Activated naive CD4-positive, alpha-beta T cell treated with anti-CD3 and anti-CD28 coated beads for 36 hours (primary cell): Measurements from ENCODE around the gene TMEM109. TPM values are rescaled to one million over a fixed set of nuclear protein-coding genes. Genes with fewer than 3 reads are reported as not detected.

Source experiments
- CTCF ChIA-PET: fragments of 350-600 bp; sonication (Branson Sonifier 250); formaldehyde crosslinking; loops from one replicate; lab custom pipeline; 2021; ENCODE audit warnings: antibody characterized with exemption; lab: Charles Lee
- DNase-seq: peaks from one replicate; pipeline ENCODE4 v3.0.0-alpha.2; 2020
- H3K27ac Mint-ChIP-seq: one replicate; pipeline ENCODE4 v1.8.0; 2021; ENCODE audit warnings: mild to moderate bottlenecking, mixed read lengths
- H3K27me3 Mint-ChIP-seq: one replicate; pipeline ENCODE4 v1.8.0; 2021; ENCODE audit warnings: low read depth, mixed read lengths
- H3K36me3 Mint-ChIP-seq: one replicate; pipeline ENCODE4 v1.8.0; 2021; ENCODE audit warnings: low read depth, mixed read lengths
- H3K4me1 Mint-ChIP-seq: one replicate; pipeline ENCODE4 v1.8.0; 2021; ENCODE audit warnings: low read depth, mixed read lengths
- H3K4me3 Mint-ChIP-seq: one replicate; pipeline ENCODE4 v1.8.0; 2021; ENCODE audit warnings: mild to moderate bottlenecking, moderate library complexity, mixed read lengths
- H3K9me3 Mint-ChIP-seq: one replicate; pipeline ENCODE4 v1.8.0; 2021; ENCODE audit warnings: mixed read lengths
- intact Hi-C: fragments of 100-400 bp; cut with micrococcal nuclease; formaldehyde crosslinking; loops from one replicate; pipeline ENCODE4 v1.15.1; 2023
- total RNA-seq, 2 experiments: library from RNA; stranded (reverse); gene quantifications; one replicate each; pipeline ENCODE4 v1.2.3, GENCODE V29; 2021

The TMEM109 gene
- total RNA-seq, 2 experiments from 2014 or later = 94.0 to 103 TPM

DNA sequence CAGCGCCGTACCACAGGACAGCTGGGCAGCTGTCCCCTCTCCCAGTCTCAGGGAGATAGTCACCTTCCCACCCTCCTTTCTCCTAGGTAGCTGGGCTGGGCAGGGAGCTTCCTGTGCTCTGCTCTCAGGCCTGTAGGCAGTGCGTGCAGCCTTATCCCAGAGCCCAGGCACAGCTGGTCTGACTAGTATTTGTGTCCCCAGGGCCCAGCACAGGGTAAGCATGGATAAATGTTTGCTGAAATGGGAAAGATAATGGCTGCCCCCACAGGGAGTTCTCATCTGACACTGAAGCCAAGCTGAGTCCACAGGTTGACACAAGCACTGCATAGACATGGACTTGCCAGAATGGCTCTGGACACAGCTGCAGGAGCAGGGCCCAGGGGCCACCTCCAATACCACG lies 28.3 kb downstream of the TMEM109 start:
- H3K27ac Mint-ChIP-seq = no peak overlapping the region
- H3K36me3 Mint-ChIP-seq = peaks cover 3% of the 10 kb centered on the region
- no peak for DNase-seq
- H3K9me3 Mint-ChIP-seq = no peaks in the 10 kb centered on the region
- intact Hi-C loops = no loop called here
- no peak overlapping the region for H3K4me3 Mint-ChIP-seq
- H3K27me3 Mint-ChIP-seq = no peaks in the 10 kb centered on the region
- H3K4me1 Mint-ChIP-seq = peaks cover 5% of the 10 kb centered on the region
- CTCF ChIA-PET = interaction anchor here (3.8 kb wide), 1 partner anchor 27 kb away, joined by 18 read pairs; no protein-coding TSS in a partner anchor

DNA sequence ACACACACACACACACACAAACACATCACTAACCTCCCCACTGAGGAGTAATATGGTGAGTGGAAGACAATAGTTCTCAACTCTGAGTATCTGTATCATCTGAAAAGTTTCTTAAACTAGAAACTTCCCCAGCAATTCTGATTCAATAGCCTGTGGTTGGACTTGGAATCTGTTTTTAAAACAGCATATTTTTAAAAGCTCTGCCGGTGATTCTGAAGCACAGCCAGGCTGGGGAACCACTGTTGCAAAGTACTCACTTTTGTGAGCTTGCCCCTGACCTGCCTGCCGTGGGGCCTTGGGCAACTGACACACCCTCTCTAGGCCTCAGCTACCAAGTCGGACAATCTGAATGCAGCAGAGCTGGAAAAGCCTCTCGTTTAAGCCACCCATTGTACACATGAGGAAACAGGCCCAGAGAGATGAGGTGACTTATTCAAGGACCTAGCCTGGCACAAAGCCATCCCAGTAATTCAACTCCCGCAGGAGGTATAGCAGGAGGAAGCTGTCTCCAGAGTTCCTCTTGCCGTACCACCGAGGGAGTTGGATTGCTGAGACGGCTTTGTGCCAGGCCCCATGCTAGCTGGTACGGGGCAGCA lies 29.1 kb downstream of the TMEM109 start:
- intact Hi-C loops = no loop called here
- H3K27ac Mint-ChIP-seq = no peak overlapping the region
- no peaks in the 10 kb centered on the region for H3K27me3 Mint-ChIP-seq
- CTCF ChIA-PET = interaction anchor here (0.7 kb wide), 1 partner anchor 1722 kb away, joined by 4 read pairs; the partner anchor contains the start of gene C11orf98
- no peaks in the 10 kb centered on the region for H3K9me3 Mint-ChIP-seq
- peaks cover 3% of the 10 kb centered on the region for H3K36me3 Mint-ChIP-seq
- H3K4me3 Mint-ChIP-seq = no peak overlapping the region
- peaks cover 5% of the 10 kb centered on the region for H3K4me1 Mint-ChIP-seq
- no peak for DNase-seq

DNA sequence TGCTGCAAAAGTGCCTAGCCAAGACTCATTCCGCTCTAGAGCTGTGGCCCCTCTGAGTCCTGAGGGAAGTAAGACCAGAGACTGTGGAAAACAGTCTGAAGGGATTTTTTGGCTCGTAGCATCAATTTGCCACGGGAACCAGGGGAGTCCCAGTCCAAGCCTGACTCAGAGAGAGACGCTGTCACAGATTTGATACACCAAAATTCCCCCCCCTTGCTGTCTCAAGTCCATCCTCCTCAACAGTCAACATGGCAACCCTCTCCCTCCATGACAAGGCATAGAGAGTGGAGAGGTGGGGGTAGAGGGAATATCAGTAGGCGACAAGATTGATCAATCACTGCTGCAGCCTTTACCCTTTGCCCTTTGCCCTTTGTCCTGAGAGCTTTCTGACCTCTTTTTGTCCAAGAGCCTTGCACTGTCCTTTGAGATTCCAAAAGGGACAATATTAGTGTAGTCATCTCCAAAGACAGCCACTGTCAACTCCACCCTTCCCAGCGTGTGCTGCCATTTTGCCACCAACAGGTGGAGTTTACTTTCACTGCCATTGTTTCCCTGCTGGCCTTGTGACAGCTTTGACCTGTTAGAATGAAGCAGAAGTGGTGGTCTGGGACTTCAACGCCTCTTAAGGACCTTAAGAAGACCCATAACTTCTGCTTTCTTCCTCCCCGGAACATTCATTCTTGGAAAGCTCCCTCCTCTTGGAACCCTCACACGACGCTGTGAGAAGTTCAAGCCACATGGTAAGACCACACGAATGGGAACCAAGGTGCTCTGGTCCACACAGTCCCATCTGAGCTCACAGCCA lies 30.7 kb downstream of the TMEM109 start:
- Mint-ChIP-seq H3K4me1 (peaks cover 5% of the 10 kb centered on the region), H3K9me3 (no peaks in the 10 kb centered on the region), H3K27ac (no peak overlapping the region), H3K36me3 (peaks cover 3% of the 10 kb centered on the region), H3K4me3 (no peak overlapping the region), H3K27me3 (no peaks in the 10 kb centered on the region)
- DNase-seq = no peak
- CTCF ChIA-PET = interaction anchor here (0.7 to 1.2 kb wide), 2 partner anchors 22 to 184 kb away, joined by 3 to 4 read pairs; no protein-coding TSS in a partner anchor
- intact Hi-C loops = no loop called here

DNA sequence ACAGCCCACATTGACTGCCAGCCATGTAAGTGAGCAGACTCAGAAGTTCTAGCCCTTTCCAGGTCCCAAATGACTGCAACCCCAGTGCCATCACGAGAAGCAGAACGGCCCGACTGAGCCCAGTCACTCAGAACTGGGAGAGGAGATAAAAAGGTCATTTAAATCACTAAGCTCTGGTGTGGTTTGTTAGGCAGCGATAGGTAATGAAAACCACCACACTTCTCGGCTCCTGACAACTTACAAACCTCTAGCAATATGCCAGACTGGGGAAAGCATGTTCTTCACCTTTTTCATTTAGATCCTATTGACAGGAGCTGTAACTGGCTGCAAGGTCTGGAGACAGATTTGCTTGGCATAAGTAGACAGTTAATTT lies 31.3 kb downstream of the TMEM109 start:
- intact Hi-C loops = no loop called here
- CTCF ChIA-PET = interaction anchor here (0.7 to 1.5 kb wide), 3 partner anchors 21 to 192 kb away, joined by 3 to 4 read pairs (median 3); no protein-coding TSS in a partner anchor
- Mint-ChIP-seq H3K27me3 (no peaks in the 10 kb centered on the region), H3K36me3 (peaks cover 3% of the 10 kb centered on the region), H3K4me3 (no peak overlapping the region), H3K4me1 (peaks cover 7% of the 10 kb centered on the region), H3K27ac (no peak overlapping the region), H3K9me3 (no peaks in the 10 kb centered on the region)
- no peak for DNase-seq

DNA sequence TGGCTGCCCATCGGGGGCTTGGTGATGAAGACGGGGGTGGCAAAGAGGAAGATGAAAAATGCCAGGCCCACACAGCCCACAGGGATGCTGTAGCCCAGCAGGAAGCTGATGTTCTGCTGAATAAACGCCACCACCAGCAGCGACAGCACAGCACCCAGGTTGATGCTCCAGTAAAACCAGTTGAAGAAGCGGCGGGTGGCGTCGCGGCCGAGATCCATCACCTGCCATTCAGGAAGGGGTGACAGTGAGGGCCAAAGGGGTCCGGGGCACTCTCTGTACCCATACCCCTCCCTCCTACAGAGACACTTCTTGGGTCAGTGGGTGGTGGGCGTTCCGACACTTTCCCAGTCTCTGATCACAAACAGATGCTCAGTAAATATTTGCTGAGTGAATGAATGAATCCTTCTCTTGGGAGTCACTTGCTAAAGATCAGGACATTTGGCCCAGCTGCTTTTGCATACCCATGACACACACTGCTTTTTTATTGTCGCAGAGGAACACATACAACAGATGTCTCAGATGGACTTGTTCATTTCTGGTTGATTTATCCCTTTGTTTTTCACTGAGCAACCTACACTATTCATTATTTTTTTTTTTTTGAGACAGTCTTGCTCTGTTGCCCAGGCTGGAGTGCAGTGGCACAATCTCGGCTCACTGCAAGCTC lies 32.8 kb downstream of the TMEM109 start:
- no peak for DNase-seq
- CTCF ChIA-PET = interaction anchor here (0.6 to 1.5 kb wide), 2 partner anchors 40 to 190 kb away, joined by 3 to 4 read pairs; no protein-coding TSS in a partner anchor
- H3K9me3 Mint-ChIP-seq = no peaks in the 10 kb centered on the region
- peaks cover 11% of the 10 kb centered on the region for H3K4me1 Mint-ChIP-seq
- H3K27ac Mint-ChIP-seq = no peak overlapping the region
- H3K36me3 Mint-ChIP-seq = peaks cover 3% of the 10 kb centered on the region
- intact Hi-C loops = no loop called here
- no peaks in the 10 kb centered on the region for H3K27me3 Mint-ChIP-seq
- H3K4me3 Mint-ChIP-seq = no peak overlapping the region

DNA sequence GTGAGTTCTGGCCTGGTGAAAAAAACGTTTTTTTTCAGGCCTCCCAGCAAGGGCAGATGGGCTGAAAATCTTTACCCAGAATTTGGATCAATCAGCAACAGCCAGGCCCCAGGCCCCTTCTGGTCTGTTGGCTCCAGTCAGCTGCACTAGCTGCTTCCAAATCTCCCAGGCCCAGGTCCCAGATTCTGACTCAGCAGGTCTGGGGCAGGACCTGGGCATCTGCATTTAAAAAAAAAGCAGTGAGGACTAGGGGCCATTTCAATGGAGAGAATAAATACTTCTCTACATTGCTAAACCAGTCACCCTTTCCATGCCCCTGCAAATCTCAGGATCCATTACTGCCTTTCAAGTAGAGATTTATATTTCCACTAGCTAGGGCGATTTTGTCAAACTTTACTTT lies 33.7 kb downstream of the TMEM109 start:
- CTCF ChIA-PET = no interaction called here
- Mint-ChIP-seq H3K4me3 (no peak overlapping the region), H3K9me3 (no peaks in the 10 kb centered on the region), H3K4me1 (peaks cover 21% of the 10 kb centered on the region), H3K27me3 (no peaks in the 10 kb centered on the region), H3K27ac (no peak overlapping the region), H3K36me3 (peaks cover 3% of the 10 kb centered on the region)
- intact Hi-C loops = no loop called here
- no peak for DNase-seq

DNA sequence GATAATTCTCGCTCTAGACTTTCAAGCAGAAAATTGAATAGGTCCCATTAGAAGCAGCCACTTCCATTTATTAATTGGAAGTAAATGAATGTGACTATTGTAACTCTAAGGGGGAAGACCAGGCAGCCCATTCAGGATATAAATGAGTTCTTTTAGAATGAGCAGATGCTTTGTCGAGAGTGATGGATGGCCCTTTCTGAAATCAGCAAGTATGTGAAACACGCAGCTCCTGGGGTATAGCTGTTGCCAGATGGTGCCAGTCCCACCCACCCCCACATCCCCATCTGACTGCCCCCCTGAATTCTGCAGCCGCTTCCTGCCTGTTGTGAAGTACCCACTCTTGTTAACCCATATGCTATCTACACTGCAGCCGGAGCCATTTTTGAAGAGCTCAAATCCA lies 34.3 kb downstream of the TMEM109 start:
- Mint-ChIP-seq H3K27me3 (no peaks in the 10 kb centered on the region), H3K9me3 (no peaks in the 10 kb centered on the region), H3K27ac (no peak overlapping the region), H3K4me1 (peaks cover 25% of the 10 kb centered on the region), H3K36me3 (peaks cover 3% of the 10 kb centered on the region), H3K4me3 (no peak overlapping the region)
- intact Hi-C loops = no loop called here
- no peak for DNase-seq
- CTCF ChIA-PET = no interaction called here

DNA sequence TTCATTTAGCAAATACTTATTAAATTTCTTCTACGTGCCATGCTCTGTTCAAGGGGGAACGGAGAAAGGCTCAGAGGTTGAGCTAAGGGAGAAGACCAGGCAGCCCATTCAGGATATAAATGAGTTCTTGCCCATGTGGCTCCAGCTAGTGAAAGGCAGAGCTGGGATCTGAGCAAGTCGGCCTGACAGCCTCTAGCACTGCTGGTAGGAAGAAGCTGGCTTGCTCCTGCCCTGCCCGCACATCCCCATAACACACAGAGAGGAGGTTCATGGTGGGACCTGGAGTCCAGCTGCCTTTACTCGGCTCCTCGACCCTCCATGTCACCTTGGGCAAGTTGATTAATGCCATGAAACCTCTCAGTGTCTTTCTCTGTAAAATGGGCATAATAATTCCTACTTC lies 36.1 kb downstream of the TMEM109 start:
- CTCF ChIA-PET = interaction anchor here (0.9 to 1.4 kb wide), 3 partner anchors 20 to 119 kb away, joined by 3 to 7 read pairs (median 4); partner anchors contain the start of gene CD6
- Mint-ChIP-seq H3K9me3 (no peaks in the 10 kb centered on the region), H3K4me1 (peaks cover 27% of the 10 kb centered on the region), H3K4me3 (peak overlapping the region; percentile 43), H3K36me3 (peaks cover 3% of the 10 kb centered on the region), H3K27ac (no peak overlapping the region), H3K27me3 (no peaks in the 10 kb centered on the region)
- no peak for DNase-seq
- intact Hi-C loops = loop anchor here (5.0 kb wide), 1 partner anchor 108 kb away; the partner anchor contains the start of gene CCDC86

DNA sequence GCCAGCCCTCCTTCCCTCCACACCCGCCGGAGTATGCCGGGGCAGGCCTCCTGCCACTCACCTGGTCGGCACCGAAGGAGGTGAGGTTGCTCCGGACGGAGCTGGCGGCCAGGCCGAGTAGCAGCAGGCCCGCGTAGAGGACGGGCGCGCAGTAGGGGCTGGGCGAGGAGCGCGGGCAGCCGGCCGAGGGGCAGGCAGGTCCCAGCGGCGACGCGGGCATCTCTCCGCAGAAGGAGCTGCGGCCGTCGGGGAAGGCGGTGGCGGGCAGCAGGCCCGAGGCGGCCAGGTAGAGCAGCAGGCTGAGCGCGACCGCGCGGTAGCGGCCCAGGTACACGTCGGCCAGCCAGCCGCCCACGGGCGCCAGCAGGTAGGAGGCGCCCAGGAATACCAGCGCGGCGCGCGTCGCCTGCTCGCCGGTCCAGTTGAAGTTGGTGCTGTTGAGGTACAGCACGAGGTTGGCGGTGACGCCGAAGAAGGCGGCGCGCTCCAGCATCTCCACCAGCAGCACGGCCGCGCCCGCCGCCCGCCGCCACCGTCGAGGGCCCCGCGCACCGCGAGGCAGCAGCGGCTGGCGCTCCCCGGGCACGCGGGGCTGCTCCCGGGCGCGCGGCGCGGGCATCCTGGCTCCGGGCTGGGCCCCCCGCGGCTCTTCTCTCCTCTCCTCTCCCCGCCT lies 37.1 kb downstream of the TMEM109 start:
- intact Hi-C loops = loop anchor here (5.0 kb wide), 1 partner anchor 109 kb away; the partner anchor contains the start of gene CCDC86
- H3K27ac Mint-ChIP-seq = no peak overlapping the region
- peaks cover 2% of the 10 kb centered on the region for H3K36me3 Mint-ChIP-seq
- peaks cover 27% of the 10 kb centered on the region for H3K4me1 Mint-ChIP-seq
- H3K9me3 Mint-ChIP-seq = no peaks in the 10 kb centered on the region
- CTCF ChIA-PET = interaction anchor here (1.4 kb wide), 1 partner anchor 120 kb away, joined by 7 read pairs; no protein-coding TSS in a partner anchor
- H3K27me3 Mint-ChIP-seq = no peaks in the 10 kb centered on the region
- H3K4me3 Mint-ChIP-seq = peak overlapping the region; percentile 68
- DNase-seq = peak; percentile 45

DNA sequence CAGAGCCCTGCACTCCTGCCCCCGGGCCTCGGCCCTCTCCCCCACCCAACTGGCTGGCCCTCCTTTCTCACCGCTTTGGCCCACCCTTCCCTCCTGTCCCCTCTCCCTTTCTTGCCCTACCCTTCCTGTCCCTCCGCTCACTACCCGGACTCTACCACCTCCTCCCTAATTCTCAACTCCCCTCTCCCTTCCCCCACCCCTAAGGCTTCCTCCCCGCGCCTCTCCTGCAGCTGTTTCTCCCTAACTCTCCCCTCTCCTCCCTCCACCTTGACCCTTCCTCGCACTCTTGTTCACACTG lies 37.6 kb downstream of the TMEM109 start:
- Mint-ChIP-seq H3K27ac (peak overlapping the region; percentile 69), H3K9me3 (no peaks in the 10 kb centered on the region), H3K4me1 (peaks cover 27% of the 10 kb centered on the region), H3K27me3 (no peaks in the 10 kb centered on the region), H3K36me3 (no peaks in the 10 kb centered on the region), H3K4me3 (peak overlapping the region; percentile 68)
- peak; percentile 15 for DNase-seq
- CTCF ChIA-PET = no interaction called here
- intact Hi-C loops = loop anchor here (5.0 kb wide), 1 partner anchor 109 kb away; the partner anchor contains the start of gene CCDC86

DNA sequence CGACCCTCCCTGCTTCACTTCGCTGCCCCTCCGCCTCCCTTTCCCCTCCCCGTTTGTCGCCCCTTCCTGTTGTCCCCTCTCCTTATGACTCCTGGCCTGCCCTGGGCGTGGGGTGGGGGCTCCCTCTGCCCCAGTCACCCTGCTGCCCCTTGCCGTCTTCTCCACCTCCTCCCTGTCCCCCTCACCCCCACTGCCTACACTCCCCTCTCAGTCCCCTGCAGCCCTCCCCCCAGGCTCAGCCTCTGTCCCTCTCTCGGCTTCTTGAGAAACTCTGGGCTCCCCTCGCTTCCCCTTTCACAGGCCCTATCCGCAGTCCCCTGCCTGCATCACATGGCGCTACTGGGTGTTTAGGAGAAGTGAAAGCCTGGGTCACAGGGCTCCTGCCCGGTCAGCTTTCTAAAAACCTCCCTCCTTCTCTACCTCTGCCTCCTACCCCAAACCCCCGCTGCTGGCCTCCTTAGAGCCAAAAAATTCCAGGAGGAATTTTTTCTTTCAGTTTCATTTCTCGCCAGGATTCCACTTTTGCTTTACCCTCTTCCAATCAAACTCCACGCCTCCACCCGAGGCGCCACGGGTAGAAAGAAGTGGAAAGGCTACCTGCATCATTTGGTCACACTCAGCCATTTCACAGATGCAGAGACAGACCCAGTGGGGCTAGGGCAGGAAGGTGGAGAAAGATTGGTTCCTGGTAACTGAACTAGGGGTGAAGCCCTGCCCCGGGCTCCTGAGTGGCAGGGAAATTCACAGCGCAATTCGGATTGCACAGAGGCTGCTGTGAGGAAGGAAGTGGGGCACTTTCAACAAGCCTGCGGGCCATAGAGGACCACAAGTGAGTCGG lies 38.2 kb downstream of the TMEM109 start, which contains the start of gene SLC15A3:
SLC15A3 (minus strand) TSS at position 273 of the 838 bp plus-strand sequence. CDS start 625 bp downstream, outside the sequence.
- Mint-ChIP-seq H3K9me3 (no peaks in the 10 kb centered on the region), H3K27me3 (no peaks in the 10 kb centered on the region), H3K4me3 (peak within 1 kb of the TSS; percentile 68), H3K27ac (peak within 1 kb of the TSS; percentile 69), H3K4me1 (peaks cover 27% of the 10 kb centered on the region), H3K36me3 (no peaks in the 10 kb centered on the region)
- peak; percentile 64 for DNase-seq
- intact Hi-C loops = loop anchor here (2.0 to 5.0 kb wide), 2 partner anchors 37 to 110 kb away; partner anchors contain the start of genes CCDC86 and TMEM109
- CTCF ChIA-PET = interaction anchor here (1.2 kb wide), 1 partner anchor 17 kb away, joined by 3 read pairs; no protein-coding TSS in a partner anchor
